ENCODE measurements around the gene CMTM8.

CMTM8 gene

GRCh38 chr3:32379831-32380500 lies 141.5 kb downstream of the CMTM8 start:
- TF ChIP-seq EZH2phosphoT487 (IDR thresholded peaks at IDR 0.05; ENCODE audit: low read depth) (no peak), CTCF (IDR thresholded peaks at IDR 0.05; ENCODE audit: low read depth, low read length) (no peak)
- H2AFZ ChIP-seq (ENCODE audit: low read depth, low read length), result no peak overlapping the region
- peaks cover 3% of the 10 kb centered on the region; the same call in 1 of the 2 replicates for H3K4me1 ChIP-seq (ENCODE audit: low read length)
- no peak overlapping the region for H3K4me2 ChIP-seq (ENCODE audit: low read length)
- H3K27me3 ChIP-seq (ENCODE audit: low read depth, low read length), result peaks cover 36% of the 10 kb centered on the region
- H3K27ac ChIP-seq (ENCODE audit: low read length), result no peak overlapping the region
- no peak overlapping the region for H3K4me3 ChIP-seq (ENCODE audit: low read length)
- H3K9ac ChIP-seq (ENCODE audit: low read length), result no peak overlapping the region
- no peaks in the 10 kb centered on the region for H3K9me3 ChIP-seq (ENCODE audit: insufficient read depth, low read length)
- H3K36me3 ChIP-seq (replicated peaks; ENCODE audit: low read depth, low read length), result no peaks in the 10 kb centered on the region
- H4K20me1 ChIP-seq (ENCODE audit: insufficient read depth, low read length), result no peaks in the 10 kb centered on the region
- H3K79me2 ChIP-seq (ENCODE audit: low read length), result no peaks in the 10 kb centered on the region

GRCh38 chr3:32381922-32382321 lies 143.4 kb downstream of the CMTM8 start:
- no peaks in the 10 kb centered on the region for H3K4me1 ChIP-seq (ENCODE audit: low read length)
- no peak overlapping the region for H3K27ac ChIP-seq (ENCODE audit: low read length)
- H4K20me1 ChIP-seq (ENCODE audit: insufficient read depth, low read length), result no peaks in the 10 kb centered on the region
- no peak overlapping the region for H2AFZ ChIP-seq (ENCODE audit: low read depth, low read length)
- H3K9me3 ChIP-seq (ENCODE audit: insufficient read depth, low read length), result no peaks in the 10 kb centered on the region
- H3K79me2 ChIP-seq (ENCODE audit: low read length), result no peaks in the 10 kb centered on the region
- H3K4me3 ChIP-seq (ENCODE audit: low read length), result no peak overlapping the region
- TF ChIP-seq CTCF (IDR thresholded peaks at IDR 0.05; ENCODE audit: low read depth, low read length) (no peak), EZH2phosphoT487 (IDR thresholded peaks at IDR 0.05; ENCODE audit: low read depth) (no peak)
- H3K9ac ChIP-seq (ENCODE audit: low read length), result no peak overlapping the region
- H3K27me3 ChIP-seq (ENCODE audit: low read depth, low read length), result peaks cover 41% of the 10 kb centered on the region
- H3K4me2 ChIP-seq (ENCODE audit: low read length), result no peak overlapping the region
- no peaks in the 10 kb centered on the region for H3K36me3 ChIP-seq (replicated peaks; ENCODE audit: low read depth, low read length)

GRCh38 chr3:32383136-32383711 lies 144.7 kb downstream of the CMTM8 start:
- Histone ChIP-seq H3K9me3 (ENCODE audit: insufficient read depth, low read length) (no peaks in the 10 kb centered on the region), H3K9ac (ENCODE audit: low read length) (no peak overlapping the region), H3K36me3 (replicated peaks; ENCODE audit: low read depth, low read length) (no peaks in the 10 kb centered on the region), H3K4me2 (ENCODE audit: low read length) (no peak overlapping the region), H2AFZ (ENCODE audit: low read depth, low read length) (no peak overlapping the region), H3K4me1 (ENCODE audit: low read length) (no peaks in the 10 kb centered on the region), H3K4me3 (ENCODE audit: low read length) (no peak overlapping the region), H3K27ac (ENCODE audit: low read length) (no peak overlapping the region), H3K79me2 (ENCODE audit: low read length) (no peaks in the 10 kb centered on the region), H4K20me1 (ENCODE audit: insufficient read depth, low read length) (no peaks in the 10 kb centered on the region), H3K27me3 (ENCODE audit: low read depth, low read length) (peaks cover 38% of the 10 kb centered on the region)
- TF ChIP-seq EZH2phosphoT487 (IDR thresholded peaks at IDR 0.05; ENCODE audit: low read depth) (no peak), CTCF (IDR thresholded peaks at IDR 0.05; ENCODE audit: low read depth, low read length) (no peak)

- Histone ChIP-seq H3K27ac (ENCODE audit: low read length) (no peak overlapping the region), H3K9ac (ENCODE audit: low read length) (no peak overlapping the region), H3K79me2 (ENCODE audit: low read length) (no peaks in the 10 kb centered on the region), H3K27me3 (ENCODE audit: low read depth, low read length) (peaks cover 24% of the 10 kb centered on the region), H3K9me3 (ENCODE audit: insufficient read depth, low read length) (no peaks in the 10 kb centered on the region), H3K36me3 (replicated peaks; ENCODE audit: low read depth, low read length) (no peaks in the 10 kb centered on the region), H3K4me1 (ENCODE audit: low read length) (no peaks in the 10 kb centered on the region), H3K4me3 (ENCODE audit: low read length) (no peak overlapping the region), H4K20me1 (ENCODE audit: insufficient read depth, low read length) (no peaks in the 10 kb centered on the region), H3K4me2 (ENCODE audit: low read length) (no peak overlapping the region), H2AFZ (ENCODE audit: low read depth, low read length) (no peak overlapping the region)
- TF ChIP-seq CTCF (IDR thresholded peaks at IDR 0.05; ENCODE audit: low read depth, low read length) (no peak), EZH2phosphoT487 (IDR thresholded peaks at IDR 0.05; ENCODE audit: low read depth) (no peak)
Measured at GRCh38 chr3:32384938-32385337, 146.5 kb downstream of the CMTM8 start.

All from OCI-LY3 (cell line).